HepG2 (cell line): Measurements from ENCODE around the gene NFATC1. TPM values are rescaled to one million over a fixed set of nuclear protein-coding genes. Genes with fewer than 3 reads are reported as not detected.

Experiments used
- ATAC-seq: fragments of 200-7000 bp; cut with Tn5 transposase; 3 replicates; pipeline ENCODE4 v1.9.1; 2020; ENCODE audit warnings: mild to moderate bottlenecking, moderate library complexity
- BruUV-seq: library from RNA; stranded (reverse); fragments of 400-500 nt; replicated peaks from 2 replicates; lab custom pipeline; 2021; lab: Mats Ljungman, UMichigan
- CTCF ChIA-PET: fragments of 300-600 bp; formaldehyde crosslinking; extraction: SDS; loops from one replicate; lab custom pipeline; 2021; ENCODE audit warnings: low total read pairs, inconsistent platforms, low intra/inter-chr PET ratio; lab: Yijun Ruan, JAX
- POLR2A ChIA-PET: fragments of 350-600 bp; sonication (Branson Sonifier 250); formaldehyde crosslinking; loops from one replicate; lab custom pipeline; 2020; ENCODE audit warnings: antibody characterized with exemption, inconsistent platforms; lab: Yijun Ruan, JAX
- DNase-seq: peaks from one replicate; pipeline ENCODE4 v3.0.0-alpha.2; 2015; ENCODE audit warnings: low spot score
- FAIRE-seq: peaks from 3 replicates; lab custom pipeline; 2011; peaks lifted over from hg19 to GRCh38; lab: Jason Lieb, UNC
- H2AFZ ChIP-seq: one replicate; pipeline ENCODE4 v1.6.1; 2011; ENCODE audit warnings: low read length, inconsistent platforms
- H3K27ac ChIP-seq: fragments of 300-600 bp; 3 replicates; pipeline ENCODE4 v1.8.0; 2011; ENCODE audit warnings: mixed run types, mild to moderate bottlenecking, mixed read lengths, low read length, inconsistent platforms; ENCODE audit not compliant: insufficient read depth; ENCODE audit errors: extremely low read length
- H3K27me3 ChIP-seq, 2 experiments: fragments of 200-600 bp in 1 of 2; 2 replicates in 1 of 2; 3 replicates in 1 of 2; pipeline versions ENCODE4 v1.6.0 to v1.8.0; 2011; ENCODE audit warnings: low read length in 2 of 2, mild to moderate bottlenecking in 2 of 2, moderate library complexity in 2 of 2, inconsistent platforms in 1 of 2; ENCODE audit not compliant: insufficient read depth in 2 of 2, control insufficient read depth in 1 of 2
- H3K36me3 ChIP-seq, 2 experiments: fragments of 200-600 bp in 1 of 2; replicated peaks in 1 of 2; 2 replicates in 1 of 2; 3 replicates in 1 of 2; pipeline versions ENCODE4 v1.5.1 to v1.8.0; 2011; ENCODE audit warnings: low read length in 2 of 2, inconsistent platforms in 1 of 2; ENCODE audit not compliant: insufficient read depth in 2 of 2, control insufficient read depth in 1 of 2
- H3K4me1 ChIP-seq: 2 replicates; pipeline ENCODE4 v1.5.1; 2012; ENCODE audit warnings: low read length, inconsistent platforms; ENCODE audit not compliant: insufficient read depth
- H3K4me2 ChIP-seq: 2 replicates; pipeline ENCODE4 v1.6.0; 2011; ENCODE audit warnings: low read depth, low read length, inconsistent platforms
- H3K4me3 ChIP-seq, 3 experiments: fragments of 200-600 bp in 1 of 3; sonication (generic), shearing (Covaris generic) in 1 of 3; replicated peaks in 1 of 3; 2 replicates each; pipeline ENCODE4 v1.5.1; 2011 to 2016; ENCODE audit warnings: low read length in 3 of 3, inconsistent platforms in 2 of 3, low read depth in 2 of 3, mild to moderate bottlenecking in 2 of 3, control low read depth in 1 of 3, mixed read lengths in 1 of 3; ENCODE audit not compliant: insufficient read depth in 1 of 3
- H3K79me2 ChIP-seq: one replicate; pipeline ENCODE4 v1.6.1; 2011; ENCODE audit warnings: low read length, inconsistent platforms; ENCODE audit not compliant: insufficient read depth
- H3K9ac ChIP-seq: 2 replicates; pipeline ENCODE4 v1.6.0; 2011; ENCODE audit warnings: mild to moderate bottlenecking, low read depth, low read length, inconsistent platforms; ENCODE audit not compliant: insufficient read depth
- H3K9me3 ChIP-seq: 2 replicates; pipeline ENCODE4 v1.5.1; 2012; ENCODE audit warnings: mild to moderate bottlenecking, low read length
- H4K20me1 ChIP-seq: 2 replicates; pipeline ENCODE4 v1.6.0; 2011; ENCODE audit warnings: inconsistent platforms, mild to moderate bottlenecking, low read length, moderate library complexity; ENCODE audit not compliant: insufficient read depth
- AGO2 ChIP-seq: fragments of 200-400 bp; formaldehyde crosslinking; optimal IDR thresholded peaks from 2 replicates; pipeline ENCODE3; 2017; ENCODE audit warnings: mild to moderate bottlenecking, low read depth, low read length, moderate library complexity
- ATM ChIP-seq: fragments of 450-650 bp; IDR thresholded peaks from 2 replicates; pipeline ENCODE4 v1.7.1; 2017; ENCODE audit warnings: mild to moderate bottlenecking, borderline replicate concordance
- CEBPB ChIP-seq: IDR thresholded peaks from 2 replicates; pipeline ENCODE4 v1.6.1; 2011; ENCODE audit warnings: low read depth, low read length, improper control_type of control experiment, borderline replicate concordance
- KDM2A ChIP-seq: sonication (generic); formaldehyde crosslinking; IDR thresholded peaks from 2 replicates; pipeline ENCODE4 v1.4.0; 2020; ENCODE audit warnings: low read depth, missing genetic modification reagents, borderline replicate concordance
- KLF6 ChIP-seq: IDR thresholded peaks from 2 replicates; pipeline ENCODE4 v1.8.0; 2016; ENCODE audit warnings: missing biosample characterization, missing genetic modification reagents
- MIXL1 ChIP-seq: IDR thresholded peaks from 2 replicates; pipeline ENCODE4 v1.6.1; 2016
- PAWR ChIP-seq: sonication (generic); formaldehyde crosslinking; IDR thresholded peaks from 2 replicates; pipeline ENCODE4 v1.4.0; 2020; ENCODE audit warnings: missing genetic modification reagents, mild to moderate bottlenecking, borderline replicate concordance
- RNF2 ChIP-seq: fragments of 450-650 bp; conservative IDR thresholded peaks from 2 replicates; pipeline ENCODE4 v1.6.1; 2016; ENCODE audit warnings: low read depth
- SMAD1 ChIP-seq: sonication (generic); formaldehyde crosslinking; IDR thresholded peaks from 2 replicates; pipeline ENCODE4 v1.4.0; 2020; ENCODE audit warnings: missing genetic modification reagents, low read depth, mild to moderate bottlenecking, borderline replicate concordance
- STAG1 ChIP-seq: sonication (generic); formaldehyde crosslinking; IDR thresholded peaks from 2 replicates; pipeline ENCODE4 v1.4.0; 2020; ENCODE audit warnings: missing genetic modification reagents
- TGIF2 ChIP-seq: IDR thresholded peaks from 2 replicates; pipeline ENCODE4 v1.6.1; 2016; ENCODE audit warnings: control low read depth, missing compliant biosample characterization
- ZBTB38 ChIP-seq: sonication (generic); formaldehyde crosslinking; IDR thresholded peaks from 2 replicates; pipeline ENCODE4 v1.5.1; 2020; ENCODE audit warnings: mild to moderate bottlenecking, missing genetic modification reagents
- ZNF256 ChIP-seq: sonication (generic); formaldehyde crosslinking; conservative IDR thresholded peaks from 2 replicates; pipeline ENCODE4 v1.4.0; 2020; ENCODE audit warnings: missing genetic modification reagents
- ZNF34 ChIP-seq: sonication (generic); formaldehyde crosslinking; IDR thresholded peaks from 2 replicates; pipeline ENCODE4 v1.4.0; 2020; ENCODE audit warnings: mild to moderate bottlenecking, missing genetic modification reagents, borderline replicate concordance
- ZNF510 ChIP-seq: sonication (generic); formaldehyde crosslinking; IDR thresholded peaks from 2 replicates; pipeline ENCODE4 v1.4.0; 2020; ENCODE audit warnings: low read depth, mild to moderate bottlenecking, missing genetic modification reagents
- ZSCAN22 ChIP-seq: sonication (generic); formaldehyde crosslinking; IDR thresholded peaks from 2 replicates; pipeline ENCODE4 v1.4.0; 2020; ENCODE audit warnings: mild to moderate bottlenecking, missing genetic modification reagents
- whole genome bisulfite sequencing: methylation state at CpG from one replicate; pipeline ENCODE4 v1.1.6; 2017; ENCODE audit warnings: low lambda C conversion rate; 5-methylcytosine and 5-hydroxymethylcytosine counted together
- in situ Hi-C: cut with HindIII; loops from 2 replicates; pipeline ENCODE4 v1.10.0; 2017; ENCODE audit warnings: low pct_unique_long_range_greater_than_20kb; ENCODE audit not compliant: extremely low pct_ligation_motif_present
- intact Hi-C: fragments of 100-400 bp; cut with micrococcal nuclease; formaldehyde crosslinking; loops from one replicate; pipeline ENCODE4 v1.10.0; 2022; ENCODE audit not compliant: unreplicated experiment
- polyA plus RNA-seq, 8 experiments: library from polyadenylated mRNA; depleted of rRNA in 3 of 8; stranded (reverse) in 7 of 8; unstranded in 1 of 8; fragments of >200 nt; fragmentation: Illumina TruSeq in 4 of 8; extraction: Trizol in 4 of 8; gene quantifications; 2 replicates each; pipeline versions ENCODE4 v1.2.1 to v1.2.3, GENCODE V29; 2011 to 2016; ENCODE audit warnings: low read depth in 4 of 8, missing spikeins in 1 of 8, mixed read lengths in 1 of 8; ENCODE audit not compliant: insufficient read depth in 1 of 8
- total RNA-seq, 5 experiments: library from RNA; depleted of rRNA; stranded (reverse); fragments of >200 nt; fragmentation: Illumina TruSeq; extraction: Trizol; gene quantifications; 2 replicates each; pipeline ENCODE4 v1.2.3, GENCODE V29; 2016; ENCODE audit warnings: low read depth in 1 of 5
- TF ChIP-seq, protein P1 (sequence below): sonication (generic); formaldehyde crosslinking; IDR thresholded peaks from 2 replicates; pipeline ENCODE4 v1.4.0; 2020; ENCODE audit warnings: missing genetic modification reagents
- TF ChIP-seq, protein P2 (sequence below): sonication (generic); formaldehyde crosslinking; IDR thresholded peaks from 2 replicates; pipeline ENCODE4 v1.4.0; 2020; ENCODE audit warnings: missing genetic modification reagents
- TF ChIP-seq, protein P3 (sequence below): sonication (generic); formaldehyde crosslinking; IDR thresholded peaks from 2 replicates; pipeline ENCODE4 v1.9.0; 2021; ENCODE audit warnings: missing genetic modification reagents, borderline replicate concordance

Gene NFATC1
- total and polyA plus RNA-seq, 2 of the 13 experiments (the other 11 are each of a cell fraction or from before 2014, with no cell fraction given) = not detected

DNA sequence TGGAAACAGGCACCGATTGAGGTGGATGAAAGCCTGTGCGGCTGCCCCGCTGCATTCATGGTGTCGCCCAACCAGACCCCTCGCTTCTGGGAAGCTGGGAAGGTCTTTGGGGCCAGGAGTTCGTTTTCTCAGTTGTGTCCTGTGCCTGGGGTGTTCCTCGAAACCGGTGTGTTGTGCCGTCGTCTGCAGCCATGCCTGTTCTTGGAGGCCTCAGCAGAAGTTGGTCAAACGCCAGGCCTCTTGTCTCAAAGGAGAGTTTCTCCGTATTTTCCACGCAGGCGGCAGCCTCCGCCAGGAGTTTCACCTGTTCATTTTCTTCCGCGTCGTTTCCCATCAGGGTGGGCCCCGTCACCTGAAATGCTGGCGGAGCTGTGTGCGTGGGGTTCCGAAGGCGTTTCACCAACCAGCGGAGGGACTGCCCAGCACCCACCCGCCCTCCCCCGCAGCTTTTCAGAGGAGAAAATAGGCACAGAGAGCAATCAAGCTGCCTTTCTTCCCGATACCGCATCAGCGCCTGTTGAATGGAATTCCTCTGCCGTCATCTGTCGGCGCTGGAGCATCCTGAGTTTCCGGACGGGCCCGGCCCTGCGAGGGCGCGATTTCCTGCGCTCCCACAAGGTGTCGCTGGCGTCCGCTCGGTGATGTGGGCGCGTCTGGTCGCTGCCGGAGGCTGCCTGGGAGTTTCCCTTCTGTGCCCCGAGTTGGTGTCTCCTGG, 17.0 kb upstream of the NFATC1 start:
- no peaks in the 10 kb centered on the region for H3K79me2 ChIP-seq
- ChIA-PET CTCF (interaction anchor here (1.1 to 1.4 kb wide), 2 partner anchors 148 to 150 kb away, joined by 3 to 4 read pairs; no protein-coding TSS in a partner anchor), POLR2A (no interaction called here)
- in situ Hi-C loops = loop anchor here (5.0 kb wide), 1 partner anchor 264 kb away; no protein-coding TSS in a partner anchor
- H3K4me1 ChIP-seq = no peaks in the 10 kb centered on the region
- ATAC-seq (no peak), FAIRE-seq (no peak), DNase-seq (no peak)
- H4K20me1 ChIP-seq = peaks cover 3% of the 10 kb centered on the region; the same call in 1 of the 2 replicates
- no peaks in the 10 kb centered on the region for H3K9me3 ChIP-seq
- no peak overlapping the region for H3K27ac ChIP-seq
- BruUV-seq = no TSS peak
- no peaks in the 10 kb centered on the region; a peak in 1 of 5 replicates for H3K36me3 ChIP-seq
- H3K4me2 ChIP-seq = no peak overlapping the region
- intact Hi-C loops = no loop called here
- 94% methylated on average over 48 of the region's 48 CpGs for WGBS
- H2AFZ ChIP-seq = no peak overlapping the region
- H3K27me3 ChIP-seq = peaks cover 0 to 7% of the 10 kb centered on the region in 2 experiments; a peak in 2 of 5 replicates
- H3K9ac ChIP-seq = no peak overlapping the region
- no peak overlapping the region for H3K4me3 ChIP-seq
- TF ChIP-seq, protein P1, sequence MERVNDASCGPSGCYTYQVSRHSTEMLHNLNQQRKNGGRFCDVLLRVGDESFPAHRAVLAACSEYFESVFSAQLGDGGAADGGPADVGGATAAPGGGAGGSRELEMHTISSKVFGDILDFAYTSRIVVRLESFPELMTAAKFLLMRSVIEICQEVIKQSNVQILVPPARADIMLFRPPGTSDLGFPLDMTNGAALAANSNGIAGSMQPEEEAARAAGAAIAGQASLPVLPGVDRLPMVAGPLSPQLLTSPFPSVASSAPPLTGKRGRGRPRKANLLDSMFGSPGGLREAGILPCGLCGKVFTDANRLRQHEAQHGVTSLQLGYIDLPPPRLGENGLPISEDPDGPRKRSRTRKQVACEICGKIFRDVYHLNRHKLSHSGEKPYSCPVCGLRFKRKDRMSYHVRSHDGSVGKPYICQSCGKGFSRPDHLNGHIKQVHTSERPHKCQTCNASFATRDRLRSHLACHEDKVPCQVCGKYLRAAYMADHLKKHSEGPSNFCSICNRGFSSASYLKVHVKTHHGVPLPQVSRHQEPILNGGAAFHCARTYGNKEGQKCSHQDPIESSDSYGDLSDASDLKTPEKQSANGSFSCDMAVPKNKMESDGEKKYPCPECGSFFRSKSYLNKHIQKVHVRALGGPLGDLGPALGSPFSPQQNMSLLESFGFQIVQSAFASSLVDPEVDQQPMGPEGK = no peak
- TF ChIP-seq ZNF34 (no peak), AGO2 (peak; percentile 35), CEBPB (no peak), ZNF256 (CRISPR knock-in tag) (no peak), RNF2 (no peak), ZSCAN22 (CRISPR knock-in tag) (no peak), TGIF2 (no peak), ZNF510 (CRISPR knock-in tag) (no peak), KLF6 (no peak), KDM2A (CRISPR knock-in tag) (no peak), ATM (no peak), SMAD1 (CRISPR knock-in tag) (no peak), PAWR (CRISPR knock-in tag) (no peak), MIXL1 (no peak), ZBTB38 (CRISPR knock-in tag) (0 out of 2 replicates have a peak, but pooled peaks have one; percentile 15), STAG1 (peak; percentile 43)
- TF ChIP-seq, protein P2, sequence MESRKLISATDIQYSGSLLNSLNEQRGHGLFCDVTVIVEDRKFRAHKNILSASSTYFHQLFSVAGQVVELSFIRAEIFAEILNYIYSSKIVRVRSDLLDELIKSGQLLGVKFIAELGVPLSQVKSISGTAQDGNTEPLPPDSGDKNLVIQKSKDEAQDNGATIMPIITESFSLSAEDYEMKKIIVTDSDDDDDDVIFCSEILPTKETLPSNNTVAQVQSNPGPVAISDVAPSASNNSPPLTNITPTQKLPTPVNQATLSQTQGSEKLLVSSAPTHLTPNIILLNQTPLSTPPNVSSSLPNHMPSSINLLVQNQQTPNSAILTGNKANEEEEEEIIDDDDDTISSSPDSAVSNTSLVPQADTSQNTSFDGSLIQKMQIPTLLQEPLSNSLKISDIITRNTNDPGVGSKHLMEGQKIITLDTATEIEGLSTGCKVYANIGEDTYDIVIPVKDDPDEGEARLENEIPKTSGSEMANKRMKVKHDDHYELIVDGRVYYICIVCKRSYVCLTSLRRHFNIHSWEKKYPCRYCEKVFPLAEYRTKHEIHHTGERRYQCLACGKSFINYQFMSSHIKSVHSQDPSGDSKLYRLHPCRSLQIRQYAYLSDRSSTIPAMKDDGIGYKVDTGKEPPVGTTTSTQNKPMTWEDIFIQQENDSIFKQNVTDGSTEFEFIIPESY (CRISPR knock-in tag) = peak; percentile 98
- TF ChIP-seq, protein P3, sequence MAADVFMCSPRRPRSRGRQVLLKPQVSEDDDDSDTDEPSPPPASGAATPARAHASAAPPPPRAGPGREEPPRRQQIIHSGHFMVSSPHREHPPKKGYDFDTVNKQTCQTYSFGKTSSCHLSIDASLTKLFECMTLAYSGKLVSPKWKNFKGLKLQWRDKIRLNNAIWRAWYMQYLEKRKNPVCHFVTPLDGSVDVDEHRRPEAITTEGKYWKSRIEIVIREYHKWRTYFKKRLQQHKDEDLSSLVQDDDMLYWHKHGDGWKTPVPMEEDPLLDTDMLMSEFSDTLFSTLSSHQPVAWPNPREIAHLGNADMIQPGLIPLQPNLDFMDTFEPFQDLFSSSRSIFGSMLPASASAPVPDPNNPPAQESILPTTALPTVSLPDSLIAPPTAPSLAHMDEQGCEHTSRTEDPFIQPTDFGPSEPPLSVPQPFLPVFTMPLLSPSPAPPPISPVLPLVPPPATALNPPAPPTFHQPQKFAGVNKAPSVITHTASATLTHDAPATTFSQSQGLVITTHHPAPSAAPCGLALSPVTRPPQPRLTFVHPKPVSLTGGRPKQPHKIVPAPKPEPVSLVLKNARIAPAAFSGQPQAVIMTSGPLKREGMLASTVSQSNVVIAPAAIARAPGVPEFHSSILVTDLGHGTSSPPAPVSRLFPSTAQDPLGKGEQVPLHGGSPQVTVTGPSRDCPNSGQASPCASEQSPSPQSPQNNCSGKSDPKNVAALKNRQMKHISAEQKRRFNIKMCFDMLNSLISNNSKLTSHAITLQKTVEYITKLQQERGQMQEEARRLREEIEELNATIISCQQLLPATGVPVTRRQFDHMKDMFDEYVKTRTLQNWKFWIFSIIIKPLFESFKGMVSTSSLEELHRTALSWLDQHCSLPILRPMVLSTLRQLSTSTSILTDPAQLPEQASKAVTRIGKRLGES (CRISPR knock-in tag) = no peak
